Mesenchymal stem cell (in vitro differentiated cells and primary cell): Measurements from ENCODE around the gene THBD.

Source experiments
- DNase-seq: peaks from one replicate; pipeline ENCODE4 v3.0.0-alpha.2; 2013
- H2AFZ ChIP-seq: one replicate; pipeline ENCODE4 v1.6.1; 2013; ENCODE audit warnings: low read depth, mild to moderate bottlenecking, control low read depth, inconsistent platforms, low read length, moderate library complexity
- H2AK5ac ChIP-seq: 2 replicates; pipeline ENCODE4 v1.6.1; 2013; ENCODE audit warnings: low read length, moderate library complexity, mild to moderate bottlenecking, inconsistent platforms; ENCODE audit not compliant: severe bottlenecking
- H2BK120ac ChIP-seq: one replicate; pipeline ENCODE4 v1.6.1; 2013; ENCODE audit warnings: low read depth, mild to moderate bottlenecking, inconsistent platforms, low read length, moderate library complexity
- H2BK12ac ChIP-seq, 2 experiments: one replicate each; pipeline ENCODE4 v1.6.1; 2013; ENCODE audit warnings: inconsistent platforms in 2 of 2, low read length in 2 of 2, mild to moderate bottlenecking in 2 of 2, moderate library complexity in 2 of 2, control low read depth in 1 of 2
- H2BK15ac ChIP-seq: one replicate; pipeline ENCODE4 v1.6.1; 2013; ENCODE audit warnings: mild to moderate bottlenecking, low read depth, inconsistent platforms; ENCODE audit not compliant: poor library complexity, severe bottlenecking
- H2BK5ac ChIP-seq: 2 replicates; pipeline ENCODE4 v1.6.1; 2013; ENCODE audit warnings: low read depth, mild to moderate bottlenecking, low read length, control low read depth, inconsistent platforms; ENCODE audit not compliant: poor library complexity, severe bottlenecking
- H3K14ac ChIP-seq, 2 experiments: one replicate each; pipeline ENCODE4 v1.6.1; 2013; ENCODE audit warnings: inconsistent platforms in 2 of 2, low read length in 2 of 2, control low read depth in 1 of 2, mild to moderate bottlenecking in 1 of 2, moderate library complexity in 1 of 2
- H3K18ac ChIP-seq, 2 experiments: one replicate each; pipeline ENCODE4 v1.6.1; 2013; ENCODE audit warnings: inconsistent platforms in 2 of 2, low read length in 2 of 2, control low read depth in 1 of 2, low read depth in 1 of 2, mild to moderate bottlenecking in 1 of 2
- H3K23ac ChIP-seq, 2 experiments: one replicate each; pipeline ENCODE4 v1.6.1; 2013; ENCODE audit warnings: inconsistent platforms in 2 of 2, low read length in 2 of 2, mild to moderate bottlenecking in 2 of 2, moderate library complexity in 2 of 2, control low read depth in 1 of 2
- H3K27ac ChIP-seq: 2 replicates; pipeline ENCODE4 v1.5.1; 2013; ENCODE audit warnings: mild to moderate bottlenecking, moderate library complexity, low read length, control low read depth, inconsistent platforms; ENCODE audit not compliant: poor library complexity, severe bottlenecking
- H3K27me3 ChIP-seq, 2 experiments: 2 replicates each; pipeline versions ENCODE4 v1.6.1 to v1.7.0; 2013; ENCODE audit warnings: low read length in 2 of 2, mild to moderate bottlenecking in 2 of 2, moderate library complexity in 2 of 2, control low read depth in 1 of 2, inconsistent platforms in 1 of 2; ENCODE audit not compliant: control insufficient read depth in 1 of 2, insufficient read depth in 1 of 2
- H3K36me3 ChIP-seq, 2 experiments: 2 replicates each; pipeline versions ENCODE4 v1.6.1 to v1.7.0; 2013; ENCODE audit warnings: low read length in 2 of 2, control low read depth in 1 of 2, inconsistent platforms in 1 of 2, low read depth in 1 of 2, mild to moderate bottlenecking in 1 of 2; ENCODE audit not compliant: insufficient read depth in 2 of 2, control insufficient read depth in 1 of 2
- H3K4ac ChIP-seq, 2 experiments: one replicate each; pipeline ENCODE4 v1.6.1; 2013; ENCODE audit warnings: inconsistent platforms in 2 of 2, low read length in 2 of 2, mild to moderate bottlenecking in 2 of 2, moderate library complexity in 2 of 2, control low read depth in 1 of 2, low read depth in 1 of 2
- H3K4me1 ChIP-seq: 2 replicates; pipeline ENCODE4 v1.6.1; 2013; ENCODE audit warnings: low read depth, low read length, control low read depth; ENCODE audit not compliant: control insufficient read depth, insufficient read depth
- H3K4me2 ChIP-seq: 2 replicates; pipeline ENCODE4 v1.6.1; 2013; ENCODE audit warnings: low read length, mild to moderate bottlenecking, inconsistent platforms; ENCODE audit not compliant: poor library complexity, severe bottlenecking
- H3K4me3 ChIP-seq, 2 experiments: 2 replicates each; pipeline versions ENCODE4 v1.5.1 to v1.7.0; 2013; ENCODE audit warnings: low read length in 2 of 2, mild to moderate bottlenecking in 2 of 2, control low read depth in 1 of 2, low read depth in 1 of 2; ENCODE audit not compliant: insufficient read depth in 1 of 2
- H3K79me1 ChIP-seq: replicated peaks from 2 replicates; pipeline ENCODE4 v1.6.1; 2013; ENCODE audit warnings: mild to moderate bottlenecking, control low read depth, low read length, inconsistent platforms; ENCODE audit not compliant: poor library complexity, severe bottlenecking
- H3K9ac ChIP-seq: 2 replicates; pipeline ENCODE4 v1.7.0; 2013; ENCODE audit warnings: mild to moderate bottlenecking, low read length, moderate library complexity
- H3K9me3 ChIP-seq: 2 replicates; pipeline ENCODE4 v1.7.0; 2013; ENCODE audit warnings: mild to moderate bottlenecking, low read length; ENCODE audit not compliant: control insufficient read depth
- H4K8ac ChIP-seq: one replicate; pipeline ENCODE4 v1.6.1; 2013; ENCODE audit warnings: inconsistent platforms, mild to moderate bottlenecking, low read length, moderate library complexity
- H4K91ac ChIP-seq: one replicate; pipeline ENCODE4 v1.6.1; 2013; ENCODE audit warnings: mild to moderate bottlenecking, low read length, inconsistent platforms
- WGBS: methylation state at CpG from one replicate; pipeline ENCODE4 v1.1.7; 2013; ENCODE audit warnings: mixed read lengths; 5-methylcytosine and 5-hydroxymethylcytosine counted together

Gene THBD

GRCh38 chr20:23032056-23032749 lies 17.3 kb downstream of the THBD start:
- H3K23ac ChIP-seq: no peak overlapping the region
- no peak overlapping the region for H3K27ac ChIP-seq
- no peak overlapping the region for H3K18ac ChIP-seq
- no peaks in the 10 kb centered on the region for H3K36me3 ChIP-seq
- no peak overlapping the region for H2AFZ ChIP-seq
- no peak overlapping the region for H4K91ac ChIP-seq
- H3K4me1 ChIP-seq: no peaks in the 10 kb centered on the region
- H2BK12ac ChIP-seq: no peak overlapping the region
- H3K79me1 ChIP-seq: no peaks in the 10 kb centered on the region
- H3K4me2 ChIP-seq: no peak overlapping the region
- H3K4me3 ChIP-seq: no peak overlapping the region
- H3K14ac ChIP-seq: no peak overlapping the region
- H3K27me3 ChIP-seq: peaks cover 66 to 72% of the 10 kb centered on the region in 2 experiments
- no peak overlapping the region for H2AK5ac ChIP-seq
- no peak overlapping the region for H2BK120ac ChIP-seq
- DNase-seq: no peak
- no peak overlapping the region for H4K8ac ChIP-seq
- peak overlapping the region; percentile 55 for H2BK15ac ChIP-seq
- 84% methylated on average over 6 of the region's 6 CpGs for WGBS
- no peak overlapping the region for H2BK5ac ChIP-seq
- H3K9ac ChIP-seq: no peak overlapping the region
- no peaks in the 10 kb centered on the region for H3K9me3 ChIP-seq
- no peak overlapping the region for H3K4ac ChIP-seq

DNA sequence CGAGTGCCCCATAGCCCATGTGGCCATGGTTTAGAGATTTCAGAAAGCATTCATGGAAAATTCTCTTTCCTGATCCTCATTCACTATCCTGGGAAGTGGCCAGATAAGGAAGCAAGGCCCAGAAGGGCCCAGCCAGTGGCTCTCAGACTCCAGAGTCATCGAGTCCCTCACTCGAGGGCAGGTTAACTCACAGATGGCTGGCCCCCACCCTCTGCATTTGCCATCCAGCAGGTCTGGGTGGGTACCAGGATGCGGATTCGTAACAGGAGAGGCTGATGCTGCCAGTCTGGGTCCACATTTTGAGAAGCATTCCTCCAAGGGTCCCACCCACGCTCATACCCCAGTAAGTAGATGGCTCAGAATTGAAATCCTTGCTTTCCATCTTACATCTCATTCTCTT lies 18.1 kb downstream of the THBD start:
- Histone ChIP-seq H3K4me3 (no peak overlapping the region), H3K9me3 (no peaks in the 10 kb centered on the region), H2BK12ac (no peak overlapping the region), H2BK120ac (no peak overlapping the region), H3K27me3 (peaks cover 62 to 68% of the 10 kb centered on the region in 2 experiments), H3K27ac (no peak overlapping the region), H3K9ac (no peak overlapping the region), H2AK5ac (no peak overlapping the region), H3K79me1 (no peaks in the 10 kb centered on the region), H3K4ac (no peak overlapping the region), H3K4me1 (no peaks in the 10 kb centered on the region), H2BK15ac (no peak overlapping the region), H3K18ac (no peak overlapping the region), H4K8ac (no peak overlapping the region), H3K36me3 (no peaks in the 10 kb centered on the region), H3K4me2 (no peak overlapping the region), H2BK5ac (no peak overlapping the region), H2AFZ (no peak overlapping the region), H3K23ac (no peak overlapping the region), H4K91ac (no peak overlapping the region), H3K14ac (no peak overlapping the region)
- no peak for DNase-seq
- 87% methylated on average over 6 of the region's 6 CpGs for WGBS

DNA sequence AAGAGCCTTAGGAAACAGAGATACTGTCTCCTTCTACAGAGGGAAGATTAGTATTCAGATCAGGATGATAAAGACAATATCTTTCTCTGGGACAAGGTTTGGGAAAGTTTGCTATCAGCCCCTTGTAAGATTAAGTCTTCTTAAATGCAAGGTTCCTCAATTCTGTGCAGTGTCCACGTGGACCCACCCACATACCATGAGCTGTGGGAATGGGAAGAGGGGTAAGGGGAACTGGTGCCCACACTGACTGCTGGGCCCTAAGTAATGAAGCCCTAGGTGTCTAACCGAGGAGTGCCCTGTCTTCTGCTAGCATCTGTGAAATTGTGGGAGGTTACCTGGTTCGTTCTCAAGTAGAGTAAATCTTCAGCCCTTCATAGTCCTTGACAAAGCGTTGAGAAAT lies 20.1 kb downstream of the THBD start:
- no peak for DNase-seq
- Histone ChIP-seq H3K4me3 (no peak overlapping the region), H3K9ac (no peak overlapping the region), H2BK15ac (no peak overlapping the region), H2AFZ (no peak overlapping the region), H4K91ac (no peak overlapping the region), H3K14ac (no peak overlapping the region), H3K4me2 (no peak overlapping the region), H3K23ac (no peak overlapping the region), H3K4me1 (no peaks in the 10 kb centered on the region), H3K9me3 (no peaks in the 10 kb centered on the region), H4K8ac (no peak overlapping the region), H3K27ac (no peak overlapping the region), H2BK120ac (no peak overlapping the region), H3K27me3 (peaks cover 51% of the 10 kb centered on the region in 2 experiments), H3K4ac (no peak overlapping the region), H2BK12ac (no peak overlapping the region), H2AK5ac (no peak overlapping the region), H3K18ac (no peak overlapping the region), H3K36me3 (no peaks in the 10 kb centered on the region), H3K79me1 (no peaks in the 10 kb centered on the region), H2BK5ac (no peak overlapping the region)
- WGBS: 74% methylated on average over 3 of the region's 4 CpGs

DNA sequence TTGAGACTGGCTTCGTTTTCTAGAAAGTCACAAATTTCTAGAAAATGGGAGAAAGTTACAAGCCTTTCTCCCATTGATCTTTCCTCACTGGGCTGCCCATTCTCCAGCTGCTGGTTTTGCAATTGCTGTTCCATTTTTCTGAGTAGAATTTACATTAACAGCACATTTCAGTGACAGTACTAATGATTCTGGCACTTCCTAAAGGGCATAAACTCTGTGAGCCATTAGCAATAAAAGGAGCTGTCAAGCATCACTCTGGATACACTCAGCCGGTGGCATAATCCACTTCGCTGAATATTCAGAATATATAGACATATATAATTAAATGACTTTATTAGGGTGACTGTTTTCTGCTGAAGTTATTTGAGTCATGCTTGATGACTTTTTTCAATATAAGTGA lies 21.1 kb downstream of the THBD start:
- no peak overlapping the region for H3K18ac ChIP-seq
- H2BK12ac ChIP-seq: no peak overlapping the region
- H2BK15ac ChIP-seq: no peak overlapping the region
- H4K8ac ChIP-seq: no peak overlapping the region
- no peak overlapping the region for H3K9ac ChIP-seq
- H3K4ac ChIP-seq: no peak overlapping the region
- no peaks in the 10 kb centered on the region for H3K9me3 ChIP-seq
- H3K79me1 ChIP-seq: no peaks in the 10 kb centered on the region
- WGBS: 70% methylated on average over 2 of the region's 3 CpGs
- H3K36me3 ChIP-seq: no peaks in the 10 kb centered on the region
- no peak overlapping the region for H2BK5ac ChIP-seq
- H3K23ac ChIP-seq: no peak overlapping the region
- H2BK120ac ChIP-seq: no peak overlapping the region
- no peaks in the 10 kb centered on the region for H3K4me1 ChIP-seq
- no peak for DNase-seq
- no peak overlapping the region for H4K91ac ChIP-seq
- no peak overlapping the region for H2AK5ac ChIP-seq
- H3K27ac ChIP-seq: no peak overlapping the region
- H3K14ac ChIP-seq: no peak overlapping the region
- H2AFZ ChIP-seq: no peak overlapping the region
- H3K4me2 ChIP-seq: no peak overlapping the region
- H3K27me3 ChIP-seq: peaks cover 41 to 42% of the 10 kb centered on the region in 2 experiments
- H3K4me3 ChIP-seq: no peak overlapping the region
